HL-60 (cell line): ENCODE measurements around the gene VAT1L.

Source experiments
- CTCF ChIP-seq: IDR thresholded peaks from one replicate; pipeline ENCODE4 v1.5.1; 2011; ENCODE audit warnings: low read length, control low read depth, inconsistent platforms; ENCODE audit not compliant: insufficient read depth
- GABPA ChIP-seq: IDR thresholded peaks from 2 replicates; pipeline ENCODE4 v1.6.1; 2012; ENCODE audit warnings: low read depth
- POLR2AphosphoS5 ChIP-seq: IDR thresholded peaks from 2 replicates; pipeline ENCODE4 v1.6.1; 2012; ENCODE audit warnings: low read depth
- REST ChIP-seq: IDR thresholded peaks from 2 replicates; pipeline ENCODE4 v1.6.1; 2012; ENCODE audit warnings: low read depth; ENCODE audit not compliant: insufficient replicate concordance

- TF ChIP-seq CTCF = no peak
- TF ChIP-seq POLR2AphosphoS5 = no peak
- TF ChIP-seq REST = no peak
- TF ChIP-seq GABPA = no peak
Observed at GRCh38 chr16:77849646-77850258, 61.4 kb downstream of the VAT1L start.
